Subcutaneous abdominal adipose tissue (tissue), 5 donors: ENCODE results near the gene PTPN2.

ENCODE experiments used
- H3K27ac ChIP-seq: one replicate; pipeline ENCODE4 v1.7.0; 2013; ENCODE audit warnings: low read depth, mild to moderate bottlenecking, inconsistent platforms, low read length, moderate library complexity
- H3K27me3 ChIP-seq, 5 donors: one replicate each; pipeline ENCODE4 v1.7.0; 2013; ENCODE audit warnings: low read length in 5 of 5, inconsistent platforms in 1 of 5; ENCODE audit not compliant: control insufficient read depth in 5 of 5, insufficient read depth in 4 of 5
- H3K36me3 ChIP-seq, 5 donors: one replicate each; pipeline ENCODE4 v1.7.0; 2013; ENCODE audit warnings: low read length in 5 of 5; ENCODE audit not compliant: control insufficient read depth in 5 of 5, insufficient read depth in 5 of 5
- H3K4me1 ChIP-seq, 5 donors: one replicate each; pipeline ENCODE4 v1.7.0; 2013; ENCODE audit warnings: low read length in 5 of 5, mild to moderate bottlenecking in 3 of 5, moderate library complexity in 1 of 5; ENCODE audit not compliant: control insufficient read depth in 5 of 5, insufficient read depth in 5 of 5
- H3K4me3 ChIP-seq, 5 donors: one replicate each; pipeline ENCODE4 v1.7.0; 2013; ENCODE audit warnings: low read length in 5 of 5, low read depth in 1 of 5
- H3K9ac ChIP-seq, 5 donors: one replicate each; pipeline ENCODE4 v1.7.0; 2013; ENCODE audit warnings: low read length in 5 of 5, mild to moderate bottlenecking in 4 of 5, moderate library complexity in 3 of 5
- H3K9me3 ChIP-seq, 5 donors: one replicate each; pipeline ENCODE4 v1.7.0; 2013; ENCODE audit warnings: low read length in 5 of 5; ENCODE audit not compliant: control insufficient read depth in 5 of 5
- donor health status: healthy.
- donor health status: healthy.
- donor health status: healthy.
- donor health status: healthy.
- donor health status: healthy.

The PTPN2 gene

DNA sequence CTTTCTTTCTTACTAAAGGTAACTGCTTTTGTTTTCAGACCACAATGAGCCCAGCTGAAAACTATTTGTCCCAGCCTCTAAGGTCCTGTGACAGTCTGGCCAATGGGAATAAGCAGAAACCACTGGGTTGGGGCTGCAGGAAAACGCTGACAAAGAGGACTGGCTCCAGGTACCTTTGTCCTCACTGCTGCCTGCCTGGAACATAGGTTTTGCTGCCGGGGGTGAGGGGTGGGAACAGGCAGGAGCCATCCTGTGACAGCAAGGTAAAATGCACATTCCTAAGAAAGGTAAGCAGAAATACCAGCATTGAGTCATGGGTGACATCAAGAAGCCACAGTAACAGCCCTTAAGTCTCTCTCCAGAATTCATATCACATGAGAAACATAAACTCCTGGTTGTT is 21.6 kb downstream of the PTPN2 start:
- Histone ChIP-seq H3K4me1 (no peaks in the 10 kb centered on the region), H3K9me3 (no peaks in the 10 kb centered on the region), H3K27ac (no peak overlapping the region), H3K27me3 (no peaks in the 10 kb centered on the region), H3K36me3 (peaks cover 0 to 7% (median 0%) of the 10 kb centered on the region in 5 donors), H3K9ac (no peak overlapping the region), H3K4me3 (no peak overlapping the region)

- H3K27ac ChIP-seq = no peak overlapping the region
- H3K36me3 ChIP-seq = peaks cover 0 to 7% (median 3%) of the 10 kb centered on the region in 5 donors
- H3K4me1 ChIP-seq = no peaks in the 10 kb centered on the region
- no peak overlapping the region for H3K4me3 ChIP-seq
- no peaks in the 10 kb centered on the region for H3K27me3 ChIP-seq
- H3K9ac ChIP-seq = no peak overlapping the region
- no peaks in the 10 kb centered on the region for H3K9me3 ChIP-seq
These were observed 22.4 kb downstream of the PTPN2 start for GRCh38 chr18:12861637-12862036.

DNA sequence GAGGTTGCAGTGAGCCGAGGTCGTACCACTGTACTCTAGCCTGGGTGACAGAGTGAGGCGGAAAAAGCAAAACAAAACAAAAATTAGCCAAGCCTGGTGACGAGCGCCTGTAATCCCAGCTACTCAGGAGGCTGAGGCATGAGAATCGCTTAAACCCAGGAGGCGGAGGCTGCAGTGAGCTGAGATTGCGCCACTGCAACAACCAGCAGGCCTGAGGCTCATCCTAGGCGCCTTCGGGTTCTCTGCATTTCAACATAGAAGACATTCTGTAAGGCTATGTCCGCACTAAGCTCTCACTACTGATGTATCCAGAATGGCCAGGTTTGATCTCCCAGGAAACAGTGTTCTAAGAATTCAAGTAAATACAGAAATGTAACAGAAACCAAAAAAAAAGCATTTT is 23.5 kb downstream of the PTPN2 start:
- H3K9me3 ChIP-seq = no peaks in the 10 kb centered on the region
- no peak overlapping the region for H3K27ac ChIP-seq
- H3K4me3 ChIP-seq = no peak overlapping the region
- H3K36me3 ChIP-seq = peaks cover 3 to 7% (median 6%) of the 10 kb centered on the region in 5 donors
- no peaks in the 10 kb centered on the region for H3K27me3 ChIP-seq
- no peaks in the 10 kb centered on the region for H3K4me1 ChIP-seq
- no peak overlapping the region for H3K9ac ChIP-seq

- H3K9me3 ChIP-seq = no peaks in the 10 kb centered on the region
- no peaks in the 10 kb centered on the region for H3K27me3 ChIP-seq
- no peaks in the 10 kb centered on the region for H3K4me1 ChIP-seq
These were observed 25.0 kb downstream of the PTPN2 start for GRCh38 chr18:12858991-12859390.

DNA sequence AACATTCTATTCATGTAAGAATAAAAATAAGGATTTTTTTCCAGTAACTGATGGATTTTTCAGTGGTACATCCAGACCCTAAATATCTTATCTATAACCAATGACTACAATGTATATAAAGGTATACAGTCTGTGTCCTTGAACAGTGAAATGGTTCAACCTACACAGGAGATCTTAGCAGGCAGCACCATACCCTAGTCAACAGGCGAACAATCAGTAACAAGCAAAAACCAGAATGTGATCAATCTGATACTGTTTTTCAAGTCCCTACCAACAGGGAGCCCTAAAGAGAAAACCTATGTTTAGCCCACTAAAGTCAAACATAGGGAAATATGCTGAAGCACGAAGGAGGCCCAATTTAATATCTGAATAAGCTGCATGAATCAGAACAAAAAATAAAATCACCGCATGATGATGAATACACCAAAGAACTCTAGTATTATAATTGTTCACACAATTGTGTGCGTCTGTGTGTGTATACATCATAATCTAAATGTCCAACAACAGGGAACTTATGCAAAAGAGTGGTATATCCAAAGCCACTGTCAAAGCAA is 26.0 kb downstream of the PTPN2 start:
- peaks cover 3 to 13% (median 9%) of the 10 kb centered on the region in 5 donors for H3K36me3 ChIP-seq
- H3K4me1 ChIP-seq = no peaks in the 10 kb centered on the region
- no peak overlapping the region for H3K9ac ChIP-seq
- no peaks in the 10 kb centered on the region for H3K9me3 ChIP-seq
- no peak overlapping the region for H3K27ac ChIP-seq
- no peak overlapping the region for H3K4me3 ChIP-seq
- no peaks in the 10 kb centered on the region for H3K27me3 ChIP-seq

More at GRCh38 chr18:12858991-12859390, 25.0 kb downstream of the PTPN2 start:
- H3K27ac ChIP-seq = no peak overlapping the region
- peaks cover 3 to 13% (median 7%) of the 10 kb centered on the region in 5 donors for H3K36me3 ChIP-seq
- H3K9ac ChIP-seq = no peak overlapping the region
- no peak overlapping the region for H3K4me3 ChIP-seq

GRCh38 chr18:12857215-12857905 is 26.7 kb downstream of the PTPN2 start:
- Histone ChIP-seq H3K9me3 (no peaks in the 10 kb centered on the region), H3K27me3 (no peaks in the 10 kb centered on the region), H3K4me1 (no peaks in the 10 kb centered on the region), H3K27ac (no peak overlapping the region), H3K9ac (no peak overlapping the region), H3K36me3 (peaks cover 3 to 13% (median 10%) of the 10 kb centered on the region in 5 donors), H3K4me3 (no peak overlapping the region)

DNA sequence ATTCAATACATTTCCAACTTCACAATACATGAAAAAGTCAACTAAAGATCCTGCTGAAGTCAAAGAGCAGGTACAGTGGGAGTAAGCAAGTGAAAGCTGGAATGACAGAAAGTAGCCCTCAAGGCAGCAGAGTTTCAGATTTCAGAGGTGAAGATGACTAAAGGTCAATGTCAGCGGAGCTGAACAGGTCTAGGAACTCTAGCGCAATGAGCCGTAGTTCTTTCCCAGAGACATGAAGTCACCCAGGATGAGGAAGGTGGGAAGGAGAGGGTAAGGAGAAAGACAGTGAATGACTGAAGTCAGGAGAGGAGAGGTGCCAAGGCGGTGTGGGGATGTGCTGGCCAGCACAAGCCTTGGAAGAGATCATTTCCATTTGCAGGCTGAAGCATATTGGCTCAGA is 28.1 kb downstream of the PTPN2 start:
- Histone ChIP-seq H3K4me3 (no peak overlapping the region), H3K27ac (no peak overlapping the region), H3K4me1 (no peaks in the 10 kb centered on the region), H3K9me3 (no peaks in the 10 kb centered on the region), H3K9ac (no peak overlapping the region), H3K36me3 (peaks cover 3 to 13% (median 10%) of the 10 kb centered on the region in 5 donors), H3K27me3 (no peaks in the 10 kb centered on the region)

GRCh38 chr18:12852566-12853315 is 31.3 kb downstream of the PTPN2 start:
- Histone ChIP-seq H3K27ac (no peak overlapping the region), H3K9ac (no peak overlapping the region), H3K36me3 (peaks cover 5 to 13% (median 10%) of the 10 kb centered on the region in 5 donors)

DNA sequence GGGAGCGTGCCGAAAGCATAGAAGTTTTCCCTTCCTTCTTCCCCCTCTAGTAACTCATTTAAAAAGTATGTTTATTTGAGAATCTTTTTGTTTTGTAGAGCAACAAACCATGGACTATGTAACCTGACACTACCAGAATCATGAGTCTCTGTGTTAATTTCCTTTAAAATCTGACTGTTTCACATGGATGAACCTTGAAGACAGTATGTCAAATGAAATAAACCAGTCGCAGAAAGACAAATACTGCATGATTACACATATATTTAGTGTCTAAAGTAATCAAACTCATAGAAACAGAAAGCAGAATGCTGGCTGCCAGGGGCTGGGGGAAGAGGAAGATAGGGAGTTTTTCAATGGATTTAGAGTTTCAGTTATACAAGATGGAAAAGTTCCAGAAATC is 32.3 kb downstream of the PTPN2 start:
- H3K4me1 ChIP-seq = no peaks in the 10 kb centered on the region
- no peak overlapping the region for H3K27ac ChIP-seq
- no peak overlapping the region for H3K4me3 ChIP-seq
- H3K36me3 ChIP-seq = peaks cover 3 to 10% (median 9%) of the 10 kb centered on the region in 5 donors
- no peaks in the 10 kb centered on the region for H3K9me3 ChIP-seq
- H3K27me3 ChIP-seq = no peaks in the 10 kb centered on the region
- no peak overlapping the region for H3K9ac ChIP-seq

More at GRCh38 chr18:12852566-12853315, 31.3 kb downstream of the PTPN2 start:
- no peaks in the 10 kb centered on the region for H3K4me1 ChIP-seq
- H3K4me3 ChIP-seq = no peak overlapping the region
- no peaks in the 10 kb centered on the region for H3K9me3 ChIP-seq
- H3K27me3 ChIP-seq = no peaks in the 10 kb centered on the region

DNA sequence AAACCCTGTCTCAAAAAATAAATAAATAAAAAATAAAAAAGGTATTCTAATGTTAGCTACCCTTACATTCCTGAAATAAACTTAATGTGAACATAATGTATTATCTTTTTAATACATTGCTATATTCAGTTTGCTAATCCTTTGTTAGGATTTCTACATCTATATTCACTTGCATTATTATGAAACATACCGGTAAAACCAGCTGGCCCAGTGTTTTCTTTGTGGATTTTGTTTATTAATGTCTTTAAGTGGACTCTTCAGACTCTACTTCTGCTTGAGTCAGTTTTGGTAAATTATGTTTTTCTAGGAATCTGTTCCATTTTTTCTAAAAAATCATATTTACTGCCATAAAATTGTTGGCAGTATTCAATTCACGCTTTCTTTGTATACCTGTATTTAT is 34.5 kb downstream of the PTPN2 start:
- Histone ChIP-seq H3K9ac (no peak overlapping the region), H3K4me3 (no peak overlapping the region)

More for the DNA sequence above, 34.5 kb downstream of the PTPN2 start:
- peaks cover 0 to 6% (median 3%) of the 10 kb centered on the region in 5 donors for H3K36me3 ChIP-seq
- H3K4me1 ChIP-seq = no peaks in the 10 kb centered on the region
- no peaks in the 10 kb centered on the region for H3K27me3 ChIP-seq
- no peak overlapping the region for H3K27ac ChIP-seq
- H3K9me3 ChIP-seq = no peaks in the 10 kb centered on the region
